HUDEP-2 (cell line): ENCODE data around the gene MTRR.
"Not testable (repeated sequence)": the region's sequence is repeated elsewhere in the genome, so short reads cannot be mapped to it uniquely, and the experiment has no call there.

ENCODE experiments used
- DNase-seq, 76 experiments: peaks; one replicate each; lab custom pipeline; 2025; ENCODE audit not compliant: unreplicated experiment in 76 of 76; lab: John Stamatoyannopoulos, UW

The MTRR gene

GRCh38 chr5:7894439-7894838 is 25.5 kb downstream of the MTRR start:
- DNase-seq: no peak

DNA sequence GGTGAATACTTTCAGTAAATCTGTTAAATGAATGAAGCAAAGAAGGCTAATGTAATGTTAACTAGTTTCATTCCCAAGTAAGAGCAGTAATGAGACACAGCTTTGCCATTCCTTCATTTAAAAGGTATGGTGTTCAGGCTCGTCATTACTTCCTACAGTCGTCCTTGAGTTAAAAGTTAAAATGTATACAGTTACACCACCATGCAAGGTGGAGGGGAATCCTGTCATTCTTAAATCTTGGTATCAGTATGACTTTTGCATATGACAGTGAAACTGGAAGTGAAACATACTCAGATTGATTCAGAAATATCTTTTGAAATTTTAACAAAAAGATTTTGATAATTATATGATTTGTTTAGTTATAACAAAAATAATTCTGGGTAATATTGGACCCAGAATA is 25.9 kb downstream of the MTRR start:
- no peak for DNase-seq

GRCh38 chr5:7897014-7897600 is 28.2 kb downstream of the MTRR start:
- DNase-seq: peak in 66 of 76 experiments; percentile 2 to 71 (median 36)

- DNase-seq: no peak
Measured at GRCh38 chr5:7902201-7902600, 33.3 kb downstream of the MTRR start.

DNA sequence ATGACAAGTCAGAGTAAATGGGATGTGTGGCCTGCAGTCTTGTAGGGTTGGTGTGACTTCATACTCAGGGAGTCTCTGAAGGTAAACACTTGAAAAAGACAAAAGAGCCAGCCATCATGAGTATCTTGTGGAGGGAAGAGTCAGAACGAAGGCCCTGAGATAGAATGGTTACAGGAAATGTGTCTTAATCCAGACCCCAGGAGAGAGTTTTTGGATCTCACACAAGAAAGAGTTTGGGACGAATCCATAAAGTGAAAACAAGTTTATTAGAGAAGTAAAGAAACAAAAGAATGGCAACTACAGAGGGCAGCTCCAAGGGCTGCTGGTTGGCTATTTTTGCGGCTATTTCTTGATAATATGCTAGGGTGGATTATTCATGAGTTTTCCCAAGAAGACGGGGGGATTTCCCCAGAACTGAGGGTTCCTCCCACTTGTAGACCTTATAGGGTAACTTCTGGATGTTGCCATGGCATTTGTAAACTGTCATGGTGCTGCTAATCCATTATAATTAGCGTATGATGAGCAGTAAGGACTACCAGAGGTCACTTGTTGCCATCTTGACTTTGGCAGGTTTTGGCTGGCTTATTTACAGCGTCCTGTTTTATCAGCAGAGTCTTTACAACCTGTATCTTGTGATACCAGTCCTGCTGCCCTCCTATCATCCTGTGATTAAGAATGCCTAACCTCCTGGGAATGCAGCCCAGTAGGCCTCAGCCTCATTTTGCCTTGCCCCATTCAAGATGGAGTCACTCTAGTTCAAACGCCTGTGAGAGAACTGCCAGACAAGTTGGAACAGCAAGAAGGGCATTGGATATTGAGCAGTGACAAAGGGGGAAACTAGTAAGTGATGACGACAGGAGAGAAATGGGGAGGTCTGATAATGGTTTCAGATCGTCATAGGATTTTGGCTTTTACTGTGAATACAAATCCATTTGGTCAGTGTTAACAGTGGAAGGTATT is 34.0 kb downstream of the MTRR start:
- DNase-seq: no peak

GRCh38 chr5:7904170-7904569 is 35.2 kb downstream of the MTRR start:
- no peak for DNase-seq

DNA sequence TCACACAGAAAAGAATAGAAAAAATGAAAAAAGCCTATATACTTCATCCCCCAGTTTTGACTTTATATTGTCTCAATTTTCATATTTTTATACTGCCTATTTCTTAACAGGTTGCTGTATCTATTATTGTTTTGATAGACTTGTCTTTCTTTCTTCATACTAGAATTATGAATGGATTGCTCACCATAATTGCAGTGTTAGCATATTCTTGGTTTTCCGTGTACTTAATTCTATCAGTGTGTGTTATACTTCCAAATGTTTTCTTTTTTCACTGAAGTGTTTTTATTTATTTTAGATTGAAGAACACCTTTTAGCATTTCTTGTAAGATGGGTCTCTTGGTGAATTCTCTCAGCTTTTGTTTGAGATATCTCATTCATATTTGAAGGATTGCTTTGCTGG is 38.7 kb downstream of the MTRR start:
- DNase-seq: no peak

- DNase-seq: no peak
Measured at GRCh38 chr5:7908317-7908716, 39.4 kb downstream of the MTRR start.

- DNase-seq: no peak
Measured at GRCh38 chr5:7910738-7911428, 41.9 kb downstream of the MTRR start.

DNA sequence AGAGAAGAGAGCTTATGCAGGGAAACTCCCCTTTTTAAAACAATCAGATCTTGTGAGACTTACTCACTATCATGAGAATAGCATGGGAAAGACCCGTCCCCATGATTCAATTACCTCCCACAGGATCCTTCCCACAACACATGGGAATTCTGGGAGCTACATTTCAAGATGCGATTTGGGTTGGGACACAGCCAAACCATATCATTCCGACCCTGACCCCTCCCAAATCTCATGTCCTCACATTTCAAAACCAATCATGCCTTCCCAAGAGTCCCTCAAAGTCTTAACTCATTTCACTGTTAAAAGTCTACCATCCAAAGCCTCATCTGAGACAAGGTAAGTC is 42.5 kb downstream of the MTRR start:
- DNase-seq: not testable (repeated sequence)

DNA sequence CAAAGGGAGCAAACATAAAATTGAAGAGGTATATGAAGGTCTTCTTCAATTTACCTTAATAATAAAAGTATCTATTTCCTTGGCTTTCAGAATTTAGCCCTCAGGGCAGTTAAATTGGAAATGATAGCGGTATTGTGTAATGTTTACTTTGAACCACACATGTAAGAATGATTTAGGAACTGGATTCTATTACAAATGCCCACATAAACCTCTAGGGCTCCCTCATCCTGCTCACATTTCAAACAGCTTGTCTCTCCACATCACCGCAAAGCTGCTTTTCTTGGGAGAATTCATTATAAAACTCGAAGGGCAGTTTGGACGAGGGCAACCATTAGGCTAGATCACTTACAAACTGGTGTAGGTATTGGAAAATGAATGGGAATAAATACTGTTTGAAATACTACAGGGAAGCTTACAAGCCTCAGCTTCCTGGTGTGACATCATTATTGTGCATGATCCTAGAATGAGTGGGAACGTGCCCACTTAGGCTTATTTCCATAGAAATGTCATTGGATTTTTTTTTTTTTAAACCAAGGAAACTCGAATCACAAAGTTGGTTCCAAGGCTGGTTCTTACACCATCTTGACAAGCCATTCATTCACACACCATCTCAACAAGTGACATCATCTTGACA is 47.3 kb downstream of the MTRR start:
- DNase-seq: no peak

DNA sequence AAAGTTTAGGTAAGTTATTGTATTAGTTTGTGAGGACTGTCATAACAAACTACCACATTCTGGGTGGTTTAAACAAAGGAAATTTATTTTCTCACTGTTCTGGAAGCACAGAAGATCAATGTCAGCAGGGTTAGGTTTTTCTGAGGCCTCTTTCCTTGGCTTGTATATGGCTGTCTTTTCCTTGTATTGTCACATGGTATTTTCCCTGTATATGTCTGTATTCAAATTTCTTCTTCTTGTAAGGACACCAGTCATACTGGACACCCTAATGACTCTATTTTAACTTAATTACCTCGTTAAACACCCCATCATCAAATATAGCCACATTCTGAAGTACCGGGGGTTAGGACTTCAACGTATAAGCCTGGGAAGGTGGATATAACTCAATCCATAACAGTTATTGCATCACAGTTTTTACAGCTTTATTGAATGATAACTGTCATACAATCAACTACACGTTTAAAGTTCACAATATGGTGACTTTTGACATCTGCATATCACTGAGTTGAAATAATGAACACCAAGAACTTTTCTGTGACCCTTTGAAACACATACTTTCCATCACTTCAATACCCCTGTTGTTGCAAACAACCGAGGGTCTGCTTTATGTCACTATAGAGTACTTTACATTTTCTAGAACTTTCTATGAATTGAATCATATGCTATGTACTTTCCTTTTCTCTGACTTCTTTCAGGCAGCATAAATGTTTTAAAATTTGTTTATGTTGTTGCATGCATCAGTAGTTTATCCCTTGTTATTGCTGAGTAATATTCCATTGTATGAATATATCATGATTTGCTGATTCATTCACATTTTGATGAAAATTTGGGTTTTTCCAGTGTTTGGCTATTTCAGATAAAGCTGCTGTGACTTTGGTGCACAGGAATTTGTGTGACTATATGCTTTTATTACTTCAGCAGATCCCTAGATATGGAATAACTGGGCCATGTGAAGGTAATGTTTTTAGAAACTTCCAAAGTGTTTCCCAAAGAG is 48.5 kb downstream of the MTRR start:
- DNase-seq: no peak

- no peak for DNase-seq
Measured at GRCh38 chr5:7925961-7926695, 57.2 kb downstream of the MTRR start.

DNA sequence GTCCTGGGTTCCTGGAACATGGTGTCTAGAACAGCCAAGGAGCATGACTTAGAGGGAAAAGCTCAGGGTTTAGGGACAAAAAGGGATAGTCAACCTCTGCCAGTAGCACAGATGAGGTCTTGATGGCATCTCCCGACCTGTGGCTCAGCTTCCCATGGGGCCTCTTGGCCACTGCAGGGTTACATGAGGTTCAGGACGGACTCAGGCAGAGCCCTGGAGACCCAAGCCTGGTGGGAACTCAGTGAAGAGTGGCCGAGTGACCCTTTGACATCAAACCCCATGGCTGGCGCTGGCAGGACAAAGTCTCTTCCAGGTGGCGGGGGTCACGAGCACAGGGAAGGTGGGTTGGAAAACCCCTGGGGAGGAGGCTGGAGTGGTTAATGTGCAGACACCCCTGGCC is 57.8 kb downstream of the MTRR start:
- no peak for DNase-seq

DNA sequence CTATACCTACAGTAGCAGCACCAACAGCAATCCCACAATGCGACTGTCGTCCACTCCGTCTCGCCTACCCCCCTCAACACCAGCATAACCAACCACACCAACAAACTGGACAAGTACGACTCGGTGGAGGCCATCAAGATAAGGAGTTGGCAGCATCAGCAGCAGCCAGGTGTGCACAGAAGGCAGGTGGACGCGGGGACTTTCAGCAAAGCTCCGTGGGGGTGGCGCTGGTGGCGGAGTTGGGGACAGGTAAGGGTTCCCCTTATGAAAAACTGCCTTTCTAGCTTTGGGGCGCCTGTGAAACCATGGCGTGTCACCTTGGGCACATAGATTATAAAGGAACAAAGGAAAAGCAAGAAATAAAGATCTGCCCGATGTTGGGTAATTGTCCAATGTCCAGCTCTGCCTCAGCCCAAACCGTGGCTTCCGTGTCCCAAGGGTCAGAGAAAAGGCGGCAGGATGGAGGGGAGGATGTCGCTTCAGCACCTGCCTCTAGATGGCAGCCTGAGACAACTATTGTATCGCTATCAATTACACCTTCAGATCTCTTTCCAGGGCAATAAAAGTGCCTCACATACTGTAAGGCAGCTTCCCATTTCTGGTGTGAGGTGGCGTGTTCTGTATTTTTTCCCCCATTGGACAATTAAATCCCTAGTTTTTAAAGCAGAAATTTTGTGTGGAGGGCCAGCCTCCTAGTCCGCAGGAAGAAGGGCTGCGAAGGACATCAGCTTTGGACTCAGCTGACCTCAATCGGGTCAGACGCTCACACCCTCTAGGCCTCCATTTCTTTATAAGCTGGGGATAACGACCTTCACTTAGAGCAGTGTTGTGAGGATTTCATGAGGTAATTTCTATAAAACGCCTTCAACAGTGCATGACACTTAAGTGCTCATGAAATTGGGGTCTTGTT is 58.8 kb downstream of the MTRR start:
- peak in 50 of 76 experiments; percentile 1 to 62 (median 19) for DNase-seq

GRCh38 chr5:7930011-7930410 is 61.1 kb downstream of the MTRR start:
- no peak for DNase-seq

- DNase-seq: no peak
Measured at GRCh38 chr5:7941692-7942091, 72.7 kb downstream of the MTRR start.

GRCh38 chr5:7947301-7947700 is 78.4 kb downstream of the MTRR start:
- no peak for DNase-seq
